ENCODE results near the gene RHBDL2. TPM values are rescaled to one million over a fixed set of nuclear protein-coding genes. Genes with fewer than 3 reads are reported as not detected.

Gene RHBDL2
- total and polyA plus RNA-seq, 9 of the 15 experiments (the other 6 are each of a cell fraction or from before 2014, with no cell fraction given), result not detected

- Histone ChIP-seq H3K4me2 (ENCODE audit: insufficient read depth, low read length) (no peak overlapping the region), H4K20me1 (replicated peaks; ENCODE audit: control insufficient read depth, insufficient read depth, low read length) (no peaks in the 10 kb centered on the region), H3K36me3 (ENCODE audit: control insufficient read depth, insufficient read depth, low read length) (no peaks in the 10 kb centered on the region), H3K9me3 (replicated peaks; ENCODE audit: control insufficient read depth, insufficient read depth, low read depth, low read length) (no peaks in the 10 kb centered on the region), H3K4me1 (replicated peaks in 1 of 2; ENCODE audit: control insufficient read depth in 2 of 2, insufficient read depth in 2 of 2, low read length in 2 of 2) (peaks cover 2 to 6% of the 10 kb centered on the region in 2 experiments; a peak in 2 of 5 replicates), H3K4me3 (no peak overlapping the region), H3K27ac (ENCODE audit: extremely low read depth, low read depth, low read length) (no peak overlapping the region), H3K79me2 (ENCODE audit: control insufficient read depth, insufficient read depth, low read length) (no peaks in the 10 kb centered on the region), H3K9ac (ENCODE audit: insufficient read depth in 1 of 2, low read depth in 2 of 2, low read length in 2 of 2) (no peak overlapping the region), H3K27me3 (ENCODE audit: control insufficient read depth in 2 of 2, insufficient read depth in 2 of 2, low read length in 2 of 2) (peaks cover 0 to 7% of the 10 kb centered on the region in 2 experiments; a peak in 1 of 5 replicates), H3K9me1 (ENCODE audit: control insufficient read depth, insufficient read depth, low read length) (no peaks in the 10 kb centered on the region), H2AFZ (ENCODE audit: low read depth, low read length) (no peak overlapping the region)
- DNase-seq (ENCODE audit: extremely low read depth in 1 of 4, low spot score in 3 of 4), result peak in 2 of 4 experiments; percentile 18 to 34
- intact Hi-C loops (cut with micrococcal nuclease) (no loop called here), in situ Hi-C loops (cut with MboI) (no loop called here)
- CTCF ChIA-PET (ENCODE audit: low intra/inter-chr PET ratio), result no interaction called here
- WGBS (ENCODE audit: insufficient coverage, low coverage, missing lambda C conversion rate), result 2% methylated on average over 3 of the region's 3 CpGs
- peak; percentile 70 for FAIRE-seq
- ATAC-seq, result peak; percentile 47; the same call in 1 of the 3 replicates
- no TSS peak for BruUV-seq (replicated peaks)
- POLR2A ChIA-PET, result no interaction called here
- no peak for TF ChIP-seq ZNF592 (IDR thresholded peaks at IDR 0.05)
- TF ChIP-seq NR2F6 (CRISPR knock-in tag; IDR thresholded peaks at IDR 0.05), result no peak
- TF ChIP-seq ZNF76 (CRISPR knock-in tag; IDR thresholded peaks at IDR 0.05; ENCODE audit: borderline replicate concordance), result no peak
- TF ChIP-seq CLOCK (CRISPR knock-in tag; IDR thresholded peaks at IDR 0.05; ENCODE audit: borderline replicate concordance), result no peak
- TF ChIP-seq MEIS2 (IDR thresholded peaks at IDR 0.05; ENCODE audit: partially characterized antibody), result peak; percentile 69
- no peak for TF ChIP-seq ZBTB17 (CRISPR knock-in tag; IDR thresholded peaks at IDR 0.05)
- TF ChIP-seq TFAM (CRISPR knock-in tag; conservative IDR thresholded peaks at IDR 0.05), result no peak
- no peak for TF ChIP-seq SOX6 (IDR thresholded peaks at IDR 0.05)
- peak; percentile 40; the same call in 1 of the 2 replicates for TF ChIP-seq DPF2 (IDR thresholded peaks at IDR 0.05)
- no peak for TF ChIP-seq ESRRB (CRISPR knock-in tag; IDR thresholded peaks at IDR 0.05; ENCODE audit: borderline replicate concordance)
- TF ChIP-seq KLF10 (CRISPR knock-in tag; IDR thresholded peaks at IDR 0.05), result no peak
- TF ChIP-seq CSDE1 (IDR thresholded peaks at IDR 0.05), result no peak
- TF ChIP-seq NFATC3 (IDR thresholded peaks at IDR 0.05), result no peak
- TF ChIP-seq RCOR1 (IDR thresholded peaks at IDR 0.05; ENCODE audit: borderline replicate concordance in 1 of 2, low read depth in 2 of 2, low read length in 2 of 2), result 0 out of 4 replicates have a peak, but pooled peaks of 1 of the 2 experiments have one; percentile 18
- no peak for TF ChIP-seq MBD2 (IDR thresholded peaks at IDR 0.05; ENCODE audit: borderline replicate concordance, low read depth)
- TF ChIP-seq KDM5B (IDR thresholded peaks at IDR 0.05; ENCODE audit: insufficient replicate concordance, low read depth, low read length), result no peak
- TF ChIP-seq GATAD2B (IDR thresholded peaks at IDR 0.05; ENCODE audit: borderline replicate concordance), result no peak
- TF ChIP-seq MIER1 (IDR thresholded peaks at IDR 0.05; ENCODE audit: low read depth), result no peak
- peak; percentile 77 for TF ChIP-seq EGR1 (conservative IDR thresholded peaks at IDR 0.05)
- no peak for TF ChIP-seq NR3C1 (CRISPR knock-in tag; IDR thresholded peaks at IDR 0.05)
Observed at GRCh38 chr1:38923607-38924006, 18.0 kb downstream of the RHBDL2 start.

All from K562 (cell line).